Karpas-422 (cell line): Measurements from ENCODE around the gene ADARB1. TPM values are rescaled to one million over a fixed set of nuclear protein-coding genes. Genes with fewer than 3 reads are reported as not detected.

ENCODE experiments used
- DNase-seq: peaks from one replicate; pipeline ENCODE4 v3.0.0-alpha.2; 2015
- H2AFZ ChIP-seq: fragments of 200-600 bp; sonication (generic); 2 replicates; pipeline ENCODE4 v1.6.1; 2014; ENCODE audit warnings: antibody characterized with exemption, low read length, mixed read lengths
- H3K27ac ChIP-seq: fragments of 200-600 bp; sonication (generic); 2 replicates; pipeline ENCODE4 v1.5.1; 2014; ENCODE audit warnings: mild to moderate bottlenecking, low read length, moderate library complexity
- H3K27me3 ChIP-seq: fragments of 200-600 bp; sonication (generic); 2 replicates; pipeline ENCODE4 v1.6.1; 2014; ENCODE audit warnings: low read length, mixed read lengths
- H3K36me3 ChIP-seq: fragments of 200-600 bp; sonication (generic); 2 replicates; pipeline ENCODE4 v1.6.1; 2014; ENCODE audit warnings: low read length, mixed read lengths; ENCODE audit not compliant: insufficient read depth
- H3K4me1 ChIP-seq: fragments of 200-600 bp; sonication (generic); 2 replicates; pipeline ENCODE4 v1.6.1; 2014; ENCODE audit warnings: mild to moderate bottlenecking, low read length, mixed read lengths
- H3K4me2 ChIP-seq: fragments of 200-600 bp; sonication (generic); 2 replicates; pipeline ENCODE4 v1.6.1; 2014; ENCODE audit warnings: low read length, low read depth, mild to moderate bottlenecking; ENCODE audit not compliant: poor library complexity, severe bottlenecking
- H3K4me3 ChIP-seq: fragments of 200-600 bp; sonication (generic); 2 replicates; pipeline ENCODE4 v1.5.1; 2014; ENCODE audit warnings: mild to moderate bottlenecking, antibody characterized with exemption, low read length, mixed read lengths
- H3K79me2 ChIP-seq: fragments of 200-600 bp; sonication (generic); 2 replicates; pipeline ENCODE4 v1.6.1; 2014; ENCODE audit warnings: mild to moderate bottlenecking, low read length, mixed read lengths
- H3K9ac ChIP-seq: fragments of 200-600 bp; sonication (generic); 2 replicates; pipeline ENCODE4 v1.6.0; 2014; ENCODE audit warnings: low read length
- H3K9me2 ChIP-seq: fragments of 200-600 bp; sonication (generic), shearing (Covaris generic); replicated peaks from 2 replicates; pipeline ENCODE4 v1.6.0; 2014; ENCODE audit warnings: mild to moderate bottlenecking, low read length, moderate library complexity; ENCODE audit not compliant: insufficient read depth
- H3K9me3 ChIP-seq: fragments of 300-700, 200-600 bp; sonication (generic); 2 replicates; pipeline ENCODE4 v1.6.1; 2014; ENCODE audit warnings: low read length, mixed read lengths
- H4K20me1 ChIP-seq: fragments of 200-600 bp; sonication (generic); 2 replicates; pipeline ENCODE4 v1.6.1; 2014; ENCODE audit warnings: mild to moderate bottlenecking, antibody characterized with exemption, low read length, low read depth; ENCODE audit not compliant: insufficient read depth
- total RNA-seq: library from RNA; depleted of rRNA; stranded (reverse); fragments of >200 nt; shearing (Covaris generic); gene quantifications from 2 replicates; pipeline ENCODE4 v1.2.3, GENCODE V29; 2014; ENCODE audit warnings: low replicate concordance

ADARB1 gene
- total RNA-seq, 1 experiment from 2014 or later = 2.0 TPM

GRCh38 chr21:45112371-45112770 is 38.0 kb downstream of the ADARB1 start:
- Histone ChIP-seq H3K9ac (no peak overlapping the region), H3K27ac (no peak overlapping the region), H3K4me3 (no peak overlapping the region), H3K27me3 (no peaks in the 10 kb centered on the region), H3K4me1 (peaks cover 26% of the 10 kb centered on the region), H3K4me2 (no peak overlapping the region), H2AFZ (no peak overlapping the region), H3K36me3 (no peaks in the 10 kb centered on the region), H4K20me1 (peaks cover 37% of the 10 kb centered on the region), H3K9me2 (no peaks in the 10 kb centered on the region), H3K9me3 (no peaks in the 10 kb centered on the region), H3K79me2 (no peaks in the 10 kb centered on the region)
- DNase-seq = no peak

GRCh38 chr21:45113543-45113942 is 39.2 kb downstream of the ADARB1 start:
- Histone ChIP-seq H3K27ac (no peak overlapping the region), H3K9ac (no peak overlapping the region), H3K4me2 (no peak overlapping the region), H3K9me2 (no peaks in the 10 kb centered on the region), H4K20me1 (peaks cover 37% of the 10 kb centered on the region), H3K27me3 (no peaks in the 10 kb centered on the region), H3K79me2 (no peaks in the 10 kb centered on the region), H3K4me3 (no peak overlapping the region), H3K36me3 (no peaks in the 10 kb centered on the region), H3K4me1 (peaks cover 26% of the 10 kb centered on the region), H3K9me3 (no peaks in the 10 kb centered on the region), H2AFZ (no peak overlapping the region)
- DNase-seq = no peak

- Histone ChIP-seq H4K20me1 (peaks cover 37% of the 10 kb centered on the region), H3K9me3 (no peaks in the 10 kb centered on the region), H3K27me3 (no peaks in the 10 kb centered on the region), H3K4me3 (no peak overlapping the region), H3K79me2 (no peaks in the 10 kb centered on the region), H3K9ac (no peak overlapping the region), H3K9me2 (no peaks in the 10 kb centered on the region), H2AFZ (no peak overlapping the region), H3K36me3 (no peaks in the 10 kb centered on the region), H3K4me2 (no peak overlapping the region), H3K27ac (no peak overlapping the region), H3K4me1 (peaks cover 24% of the 10 kb centered on the region)
- DNase-seq = no peak
Measured at GRCh38 chr21:45114072-45114471, 39.7 kb downstream of the ADARB1 start.

- no peak overlapping the region for H3K4me3 ChIP-seq
- no peaks in the 10 kb centered on the region for H3K9me2 ChIP-seq
- H3K27ac ChIP-seq = no peak overlapping the region
- no peaks in the 10 kb centered on the region for H3K9me3 ChIP-seq
- no peak overlapping the region for H2AFZ ChIP-seq
- no peaks in the 10 kb centered on the region for H3K36me3 ChIP-seq
- H4K20me1 ChIP-seq = peaks cover 34% of the 10 kb centered on the region
- H3K4me1 ChIP-seq = peaks cover 20% of the 10 kb centered on the region
- no peak for DNase-seq
- no peaks in the 10 kb centered on the region for H3K79me2 ChIP-seq
- H3K27me3 ChIP-seq = no peaks in the 10 kb centered on the region
- no peak overlapping the region for H3K4me2 ChIP-seq
- no peak overlapping the region for H3K9ac ChIP-seq
Measured at GRCh38 chr21:45114475-45114874, 40.1 kb downstream of the ADARB1 start.

GRCh38 chr21:45115141-45115540 is 40.8 kb downstream of the ADARB1 start:
- Histone ChIP-seq H3K27ac (no peak overlapping the region), H3K36me3 (no peaks in the 10 kb centered on the region), H3K79me2 (no peaks in the 10 kb centered on the region), H2AFZ (no peak overlapping the region), H4K20me1 (peaks cover 30% of the 10 kb centered on the region), H3K4me1 (peaks cover 13% of the 10 kb centered on the region), H3K4me2 (no peak overlapping the region), H3K27me3 (no peaks in the 10 kb centered on the region), H3K9ac (no peak overlapping the region), H3K9me2 (no peaks in the 10 kb centered on the region), H3K9me3 (no peaks in the 10 kb centered on the region), H3K4me3 (no peak overlapping the region)
- no peak for DNase-seq

- Histone ChIP-seq H3K9ac (no peak overlapping the region), H3K27me3 (no peaks in the 10 kb centered on the region), H3K4me1 (peaks cover 4% of the 10 kb centered on the region), H2AFZ (no peak overlapping the region), H3K4me3 (no peak overlapping the region), H3K9me2 (no peaks in the 10 kb centered on the region), H3K27ac (no peak overlapping the region), H4K20me1 (peaks cover 22% of the 10 kb centered on the region), H3K79me2 (no peaks in the 10 kb centered on the region), H3K4me2 (no peak overlapping the region), H3K36me3 (no peaks in the 10 kb centered on the region), H3K9me3 (no peaks in the 10 kb centered on the region)
- no peak for DNase-seq
Measured at GRCh38 chr21:45116066-45116465, 41.7 kb downstream of the ADARB1 start.

GRCh38 chr21:45117314-45117713 is 42.9 kb downstream of the ADARB1 start:
- no peak overlapping the region for H3K27ac ChIP-seq
- H3K79me2 ChIP-seq = no peaks in the 10 kb centered on the region

GRCh38 chr21:45118099-45118498 is 43.7 kb downstream of the ADARB1 start:
- Histone ChIP-seq H3K9ac (no peak overlapping the region), H3K27ac (no peak overlapping the region), H4K20me1 (peaks cover 9% of the 10 kb centered on the region; the same call in 1 of the 2 replicates), H3K36me3 (no peaks in the 10 kb centered on the region), H3K4me1 (no peaks in the 10 kb centered on the region), H3K9me3 (no peaks in the 10 kb centered on the region), H3K9me2 (no peaks in the 10 kb centered on the region), H3K4me2 (no peak overlapping the region), H3K27me3 (no peaks in the 10 kb centered on the region), H2AFZ (no peak overlapping the region), H3K4me3 (no peak overlapping the region), H3K79me2 (no peaks in the 10 kb centered on the region)
- no peak for DNase-seq

More at GRCh38 chr21:45117314-45117713, 42.9 kb downstream of the ADARB1 start:
- Histone ChIP-seq H3K4me2 (no peak overlapping the region), H3K4me1 (no peaks in the 10 kb centered on the region), H3K4me3 (no peak overlapping the region), H2AFZ (no peak overlapping the region), H3K9ac (no peak overlapping the region), H4K20me1 (peaks cover 14% of the 10 kb centered on the region; the same call in 1 of the 2 replicates), H3K9me2 (no peaks in the 10 kb centered on the region), H3K27me3 (no peaks in the 10 kb centered on the region), H3K9me3 (no peaks in the 10 kb centered on the region), H3K36me3 (no peaks in the 10 kb centered on the region)
- no peak for DNase-seq

- H4K20me1 ChIP-seq = peaks cover 12% of the 10 kb centered on the region; the same call in 1 of the 2 replicates
- no peaks in the 10 kb centered on the region for H3K9me2 ChIP-seq
- DNase-seq = no peak
- no peak overlapping the region for H3K4me2 ChIP-seq
- no peak overlapping the region for H3K9ac ChIP-seq
- no peak overlapping the region for H2AFZ ChIP-seq
- H3K27me3 ChIP-seq = no peaks in the 10 kb centered on the region
- H3K79me2 ChIP-seq = no peaks in the 10 kb centered on the region
- H3K27ac ChIP-seq = no peak overlapping the region
- H3K9me3 ChIP-seq = no peaks in the 10 kb centered on the region
- H3K4me1 ChIP-seq = no peaks in the 10 kb centered on the region
- H3K4me3 ChIP-seq = no peak overlapping the region
- no peaks in the 10 kb centered on the region for H3K36me3 ChIP-seq
Measured at GRCh38 chr21:45119812-45120211, 45.4 kb downstream of the ADARB1 start.
